Measurements from ENCODE around the gene RAB5IF.

DNA sequence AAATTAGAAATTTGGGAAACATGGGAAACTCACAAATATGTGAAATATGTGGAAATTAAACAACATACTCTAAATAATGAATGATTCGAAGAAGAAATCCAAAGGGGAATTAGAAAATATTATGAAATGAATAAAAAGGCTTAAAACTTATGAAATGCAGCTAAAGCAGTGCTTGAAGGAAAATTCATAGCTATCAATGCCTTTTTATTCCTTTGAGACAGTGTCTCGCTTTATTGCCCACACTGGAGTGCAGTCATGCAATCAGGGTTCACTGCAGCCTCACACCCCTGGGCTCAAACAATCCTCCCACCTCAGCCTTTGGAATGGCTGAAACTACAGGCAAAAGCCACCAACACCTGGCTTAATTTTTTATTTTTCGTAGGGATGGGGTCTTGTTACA is 40.1 kb upstream of the RAB5IF start:
- TF ChIP-seq, protein P1, sequence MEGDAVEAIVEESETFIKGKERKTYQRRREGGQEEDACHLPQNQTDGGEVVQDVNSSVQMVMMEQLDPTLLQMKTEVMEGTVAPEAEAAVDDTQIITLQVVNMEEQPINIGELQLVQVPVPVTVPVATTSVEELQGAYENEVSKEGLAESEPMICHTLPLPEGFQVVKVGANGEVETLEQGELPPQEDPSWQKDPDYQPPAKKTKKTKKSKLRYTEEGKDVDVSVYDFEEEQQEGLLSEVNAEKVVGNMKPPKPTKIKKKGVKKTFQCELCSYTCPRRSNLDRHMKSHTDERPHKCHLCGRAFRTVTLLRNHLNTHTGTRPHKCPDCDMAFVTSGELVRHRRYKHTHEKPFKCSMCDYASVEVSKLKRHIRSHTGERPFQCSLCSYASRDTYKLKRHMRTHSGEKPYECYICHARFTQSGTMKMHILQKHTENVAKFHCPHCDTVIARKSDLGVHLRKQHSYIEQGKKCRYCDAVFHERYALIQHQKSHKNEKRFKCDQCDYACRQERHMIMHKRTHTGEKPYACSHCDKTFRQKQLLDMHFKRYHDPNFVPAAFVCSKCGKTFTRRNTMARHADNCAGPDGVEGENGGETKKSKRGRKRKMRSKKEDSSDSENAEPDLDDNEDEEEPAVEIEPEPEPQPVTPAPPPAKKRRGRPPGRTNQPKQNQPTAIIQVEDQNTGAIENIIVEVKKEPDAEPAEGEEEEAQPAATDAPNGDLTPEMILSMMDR (IDR thresholded peaks at IDR 0.05; ENCODE audit: borderline replicate concordance, extremely low read depth, low read length, poor library complexity, severe bottlenecking), result no peak
- no peak for TF ChIP-seq EZH2 (IDR thresholded peaks at IDR 0.05; ENCODE audit: borderline replicate concordance, low read depth, low read length, severe bottlenecking)
